ENCODE results near the gene RAB10.
"Not testable (repeated sequence)": the region's sequence is repeated elsewhere in the genome, so short reads cannot be mapped to it uniquely, and the experiment has no call there.

Gene RAB10

DNA sequence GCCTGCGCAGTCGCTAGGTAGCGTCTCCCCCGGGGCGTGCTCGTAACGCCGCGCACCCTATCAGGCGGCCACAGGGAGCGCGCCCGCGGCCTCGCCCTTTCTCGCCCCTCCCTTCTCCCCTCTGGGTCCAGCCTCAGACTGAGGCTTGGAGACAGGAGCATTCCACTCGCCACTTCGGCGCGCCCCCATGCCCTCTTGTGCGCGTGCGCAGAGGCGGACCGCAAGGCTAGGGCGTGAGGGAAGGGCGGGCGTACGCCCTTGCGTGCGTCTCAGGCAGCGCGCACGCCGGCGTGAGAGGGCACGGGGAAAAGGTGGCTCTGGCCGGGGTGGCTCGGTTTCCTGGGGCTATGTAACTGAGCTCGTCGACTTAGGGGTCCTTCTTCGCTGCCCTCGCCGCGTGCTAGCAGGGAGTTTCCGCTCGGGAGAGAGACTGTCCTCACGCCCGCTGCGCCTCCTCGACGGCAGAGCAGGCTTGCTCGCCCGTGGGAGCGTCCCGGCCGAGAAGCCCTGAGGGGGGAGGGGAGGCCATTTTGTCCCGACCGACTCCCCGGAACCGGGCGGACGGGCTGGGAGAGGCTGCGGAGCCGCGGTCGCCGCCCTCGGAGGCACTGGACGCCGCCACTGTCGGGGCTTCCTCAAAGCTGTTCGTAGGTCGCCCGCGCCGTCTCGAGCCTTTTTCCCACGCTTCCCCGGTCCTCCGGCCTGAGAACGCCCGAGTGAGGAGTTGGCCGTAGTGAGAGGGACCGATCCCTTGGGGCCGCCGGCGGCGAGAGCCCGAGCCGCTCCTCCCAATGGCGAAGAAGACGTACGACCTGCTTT lies at the start of gene RAB10:
TSS of gene RAB10 (plus strand) at position 267 of the 819 bp plus-strand sequence. CDS start at position 792, 525 bp downstream.
- peak; percentile 98 for DNase-seq

DNA sequence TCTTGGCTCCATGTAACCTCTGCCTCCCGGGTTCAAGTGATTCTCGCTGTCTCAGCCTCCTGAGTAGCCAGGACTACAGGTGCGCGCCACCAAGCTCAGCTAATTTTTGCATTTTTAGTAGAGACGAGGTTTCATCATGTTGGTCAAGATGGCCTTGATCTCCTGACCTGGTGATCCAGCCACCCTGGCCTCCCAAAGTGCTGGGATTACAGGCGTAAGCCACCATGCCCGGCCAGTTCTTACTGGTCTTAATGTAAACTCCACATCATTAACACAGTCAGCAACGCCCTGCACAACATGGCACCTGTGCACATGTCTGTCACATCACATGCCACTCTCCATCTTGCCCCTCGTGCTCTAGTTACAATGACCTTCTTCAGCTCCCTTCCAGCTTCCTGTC lies 45.8 kb upstream of the RAB10 start:
- no peak for DNase-seq

DNA sequence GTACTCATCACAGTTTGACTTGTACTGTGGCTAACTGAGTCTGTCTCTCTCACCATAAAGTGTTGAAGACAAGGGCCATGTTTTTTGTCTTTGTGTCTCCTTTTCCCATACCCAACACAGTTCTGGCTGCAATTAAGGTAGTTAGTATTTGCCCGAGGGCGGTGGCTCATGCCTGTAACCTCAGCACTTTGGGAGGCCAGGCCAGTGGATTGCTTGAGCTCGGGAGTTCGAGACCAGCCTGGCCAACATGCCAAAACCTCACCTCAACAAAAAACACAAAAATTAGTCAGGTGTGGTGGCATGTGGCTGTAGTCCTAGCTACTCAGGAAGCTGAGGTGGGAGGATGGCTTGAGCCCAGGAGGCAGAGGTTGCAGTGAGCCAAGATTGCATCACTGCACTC lies 44.7 kb upstream of the RAB10 start:
- no peak for DNase-seq

DNA sequence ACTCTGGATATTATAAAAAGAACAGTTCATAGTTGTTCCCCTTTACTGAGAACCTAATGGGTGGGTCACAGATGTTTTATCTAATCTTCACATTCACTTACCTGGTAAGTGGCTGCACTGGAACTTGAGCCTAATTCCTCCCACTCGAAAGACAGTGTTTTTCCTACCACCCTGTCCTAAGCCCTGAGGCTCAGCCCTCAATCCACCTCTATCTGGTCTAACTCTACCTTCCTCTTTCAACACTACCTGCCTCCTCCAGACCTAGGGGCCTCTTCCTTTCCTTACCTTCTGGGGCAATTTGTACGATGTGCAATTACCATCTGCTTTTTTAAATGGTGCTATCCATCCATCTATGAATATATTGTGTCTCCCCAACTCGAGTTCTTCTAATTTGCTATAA lies 41.9 kb upstream of the RAB10 start:
- no peak for DNase-seq

DNA sequence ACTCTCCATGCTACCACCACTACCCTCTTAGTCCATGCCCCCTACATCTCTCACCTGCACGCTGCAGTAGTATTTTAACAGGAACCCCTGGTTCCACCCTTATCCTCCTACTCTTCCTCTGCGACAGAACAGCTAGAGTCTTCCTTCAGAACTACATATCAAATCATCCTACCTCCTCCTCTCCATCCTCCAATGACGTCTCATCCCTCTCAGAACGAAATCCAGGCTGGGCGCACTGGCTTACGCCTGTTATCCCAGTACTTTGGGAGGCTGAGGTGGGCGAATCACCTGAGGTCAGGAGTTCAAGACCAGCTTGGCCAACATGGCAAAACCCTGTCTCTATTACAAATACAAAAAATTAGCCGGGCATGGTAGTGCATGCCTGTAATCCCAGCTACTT lies 41.3 kb upstream of the RAB10 start:
- DNase-seq, result no peak

DNA sequence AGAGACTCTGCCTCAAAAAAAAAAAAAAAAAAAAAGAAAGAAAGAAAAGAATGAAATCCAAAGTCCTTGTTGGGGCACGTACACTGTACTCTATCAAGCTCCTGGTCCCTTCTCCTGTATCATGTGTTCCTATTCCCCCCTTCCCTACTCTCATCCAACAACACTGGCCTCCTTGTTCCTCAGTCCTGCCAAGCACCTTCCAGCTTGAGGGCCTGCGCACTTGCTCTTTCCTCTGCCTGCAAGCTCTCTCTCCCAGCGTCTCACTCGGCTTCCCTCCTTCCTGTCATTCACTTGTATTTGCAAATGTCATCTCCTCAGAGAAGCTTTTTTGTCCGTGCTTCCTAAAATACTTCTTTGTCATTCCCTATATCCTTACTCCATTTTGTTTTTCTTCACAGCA lies 40.8 kb upstream of the RAB10 start:
- no peak for DNase-seq

DNA sequence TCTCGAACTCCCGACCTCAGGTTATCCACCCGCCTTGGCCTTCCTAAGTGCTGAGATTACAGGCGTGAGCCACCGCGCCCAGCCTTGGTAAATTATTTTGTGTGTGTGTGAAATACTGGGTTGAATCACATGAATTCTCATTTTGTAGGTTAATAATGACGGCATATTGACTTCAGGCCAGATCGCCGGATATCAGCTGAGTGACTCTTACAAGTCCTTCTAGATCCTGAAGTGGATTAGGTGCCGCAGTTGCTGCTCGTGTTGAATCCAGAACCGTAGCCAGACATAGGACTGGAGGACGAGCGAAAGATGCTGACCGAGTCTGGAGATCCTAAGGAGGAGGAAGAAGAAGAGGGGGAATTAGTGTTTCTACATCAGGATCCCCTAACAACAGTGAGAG lies 39.4 kb upstream of the RAB10 start:
- no peak for DNase-seq

DNA sequence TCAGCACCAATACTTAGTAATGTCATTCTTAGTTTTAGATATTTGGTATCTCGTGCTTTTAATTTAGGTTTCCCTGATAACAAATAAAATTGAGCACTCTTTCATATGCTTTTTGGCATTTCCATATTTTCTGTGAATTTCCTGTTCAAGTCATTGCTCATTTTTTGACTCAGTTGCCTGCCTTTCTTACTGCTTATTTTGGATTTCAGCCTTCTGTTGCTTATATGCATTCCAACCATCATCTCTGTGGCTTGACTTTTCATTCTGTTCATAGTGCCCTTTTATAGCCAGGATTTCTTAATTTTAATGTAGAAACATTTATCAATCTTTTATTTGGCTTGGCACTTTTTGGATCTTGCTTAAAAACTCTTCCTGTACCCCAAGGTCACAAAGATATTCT lies 37.0 kb upstream of the RAB10 start:
- DNase-seq, result no peak

DNA sequence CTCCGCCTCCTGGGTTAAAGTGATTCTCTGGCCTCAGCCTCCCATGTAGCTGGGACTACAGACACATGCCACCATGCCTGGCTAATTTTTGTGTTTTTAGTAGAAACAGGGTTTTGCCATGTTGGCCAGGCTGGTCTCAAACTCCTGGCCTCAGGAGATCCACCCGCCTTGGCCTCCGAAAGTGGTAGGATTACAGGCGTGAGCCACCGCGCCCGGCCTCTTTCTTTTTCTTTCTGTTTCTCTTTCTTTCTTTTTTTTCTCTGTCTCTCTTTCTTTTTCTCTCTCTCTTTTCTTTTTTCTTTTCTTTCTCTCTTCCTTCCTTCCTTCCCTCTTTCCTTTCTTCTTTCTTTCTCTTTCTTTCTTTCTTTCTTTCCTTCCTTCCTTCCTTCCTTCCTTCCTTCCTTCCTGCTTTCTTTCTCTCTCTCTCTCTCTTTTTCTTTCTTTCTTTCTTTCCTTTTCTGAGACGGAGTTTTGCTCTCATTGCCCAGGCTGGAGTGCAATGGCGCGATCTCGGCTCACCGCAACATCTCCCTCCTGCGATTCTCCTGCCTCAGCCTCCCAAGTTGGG lies 35.0 kb upstream of the RAB10 start:
- DNase-seq, result not testable (repeated sequence)

DNA sequence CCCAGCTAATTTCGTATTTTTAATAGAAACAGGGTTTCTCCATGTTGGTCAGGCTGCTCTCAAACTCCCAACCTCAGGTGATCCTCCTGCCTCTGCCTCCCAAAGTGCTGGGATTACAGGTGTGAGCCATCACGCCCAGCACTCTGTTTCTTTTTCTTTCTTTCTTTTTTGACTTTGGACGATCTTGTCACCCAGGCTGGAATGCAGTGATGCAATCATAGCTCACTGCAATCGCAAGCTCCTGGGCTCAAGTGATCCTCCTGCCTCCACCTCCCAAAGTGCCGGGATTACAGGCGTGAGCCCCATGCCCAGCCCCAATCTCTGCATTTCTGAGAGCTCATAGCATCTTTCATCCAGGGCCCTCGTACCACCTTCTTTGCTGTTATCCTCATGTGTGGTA lies 34.5 kb upstream of the RAB10 start:
- not testable (repeated sequence) for DNase-seq

DNA sequence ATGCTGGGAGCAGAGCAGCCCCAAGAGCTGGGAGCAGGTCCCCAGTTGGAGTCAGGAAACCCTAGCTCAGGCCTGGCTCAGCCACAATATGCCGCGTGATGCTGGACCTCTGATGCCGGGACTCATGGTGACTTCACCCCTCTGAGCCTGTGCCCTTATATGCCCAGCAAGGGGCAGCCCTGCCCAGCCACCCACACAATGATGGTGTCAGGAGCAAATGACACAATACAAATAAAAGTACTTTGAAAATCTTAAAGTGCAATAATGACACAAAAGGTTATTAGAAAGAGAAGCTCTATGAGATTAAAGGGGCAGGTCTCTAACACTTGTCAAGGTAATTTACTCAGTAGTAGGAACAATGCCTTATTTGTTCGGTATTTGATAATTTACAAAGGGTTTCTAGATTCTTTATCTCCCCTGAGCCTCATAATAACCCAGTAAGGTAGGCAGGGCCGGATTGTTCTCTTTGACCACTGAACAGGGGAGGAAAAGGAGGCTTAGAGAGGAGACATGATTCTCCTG lies 33.3 kb upstream of the RAB10 start:
- no peak for DNase-seq

DNA sequence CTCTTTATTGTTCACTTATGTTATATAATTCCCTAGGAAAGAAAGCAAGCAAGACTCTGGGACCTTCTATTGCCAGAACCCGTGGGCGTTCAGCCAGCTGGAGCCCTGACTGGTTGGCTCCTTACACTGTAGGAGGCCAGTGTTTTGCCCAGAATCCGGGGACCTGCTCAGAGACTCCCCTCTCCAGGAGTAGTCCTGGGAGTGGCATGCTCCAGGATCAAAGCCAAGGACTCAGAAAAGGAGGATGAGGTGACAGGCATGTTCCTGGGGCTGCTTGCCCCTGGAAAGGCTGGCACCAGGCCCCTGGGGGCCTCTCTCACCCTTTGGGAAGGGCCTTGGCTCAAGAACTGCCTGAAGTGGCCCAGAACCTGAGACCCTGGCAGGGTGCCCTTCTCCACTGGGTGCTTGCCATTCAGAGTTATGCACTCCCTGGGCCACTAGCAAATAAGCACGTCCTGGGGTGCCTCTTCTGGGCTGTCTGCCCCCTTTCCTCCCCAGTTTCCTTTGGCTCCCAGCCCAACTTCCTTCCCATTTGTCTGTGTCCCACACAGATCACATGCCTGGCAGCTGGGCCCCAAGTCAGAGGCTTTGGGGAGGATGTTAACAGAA lies 32.0 kb upstream of the RAB10 start:
- no peak for DNase-seq

DNA sequence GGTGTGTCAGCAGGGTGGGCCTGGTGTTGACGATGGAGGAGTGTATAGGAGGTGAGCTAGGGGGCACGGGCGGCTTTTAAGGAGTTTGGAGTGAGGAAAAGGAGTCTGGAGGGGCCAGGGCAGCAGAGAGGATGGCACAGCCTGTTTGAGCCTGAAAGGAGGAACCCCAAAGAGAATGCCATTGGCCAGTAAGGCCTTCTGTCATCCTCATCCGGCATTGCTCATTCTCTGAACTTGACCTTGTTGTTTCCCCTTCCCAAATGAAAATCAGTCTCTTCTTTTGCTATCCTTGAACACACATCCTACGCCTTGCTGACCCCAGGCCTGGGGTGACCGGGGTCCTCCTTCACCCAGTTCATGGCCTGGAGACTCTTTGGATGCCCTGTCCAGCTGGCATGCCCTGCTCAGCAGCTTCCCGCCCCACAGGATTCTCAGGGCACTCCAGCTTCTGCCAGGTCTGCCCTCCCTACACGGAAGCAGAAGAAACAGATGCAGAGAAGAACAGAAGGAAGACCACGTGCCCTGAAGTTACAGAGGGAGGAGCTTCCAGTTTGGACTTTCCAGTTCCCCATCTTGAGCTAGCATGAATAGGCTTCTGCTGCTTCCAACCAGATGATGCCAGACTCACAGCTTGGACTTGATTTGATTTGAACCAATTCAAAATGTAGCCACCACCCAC lies 31.1 kb upstream of the RAB10 start:
- DNase-seq, result no peak

DNA sequence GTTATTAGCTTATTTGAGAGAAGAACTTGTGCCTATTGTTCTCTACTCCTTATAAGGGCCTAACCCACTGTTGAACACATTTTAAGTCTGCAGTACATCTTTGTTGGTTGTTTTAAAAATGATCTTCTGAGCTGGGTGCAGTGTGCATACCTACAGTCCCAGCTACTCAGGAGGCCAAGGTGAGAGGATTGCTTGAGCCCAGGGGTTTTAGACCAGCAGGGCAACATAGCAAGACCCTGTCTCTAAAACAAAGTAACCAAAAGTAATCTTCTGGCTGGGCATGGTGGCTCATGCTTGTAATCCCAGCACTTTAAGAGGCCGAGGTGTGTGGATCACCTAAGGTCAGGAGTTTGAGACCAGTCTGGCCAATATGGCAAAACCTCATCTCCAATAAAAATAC lies 25.8 kb upstream of the RAB10 start:
- DNase-seq, result no peak

DNA sequence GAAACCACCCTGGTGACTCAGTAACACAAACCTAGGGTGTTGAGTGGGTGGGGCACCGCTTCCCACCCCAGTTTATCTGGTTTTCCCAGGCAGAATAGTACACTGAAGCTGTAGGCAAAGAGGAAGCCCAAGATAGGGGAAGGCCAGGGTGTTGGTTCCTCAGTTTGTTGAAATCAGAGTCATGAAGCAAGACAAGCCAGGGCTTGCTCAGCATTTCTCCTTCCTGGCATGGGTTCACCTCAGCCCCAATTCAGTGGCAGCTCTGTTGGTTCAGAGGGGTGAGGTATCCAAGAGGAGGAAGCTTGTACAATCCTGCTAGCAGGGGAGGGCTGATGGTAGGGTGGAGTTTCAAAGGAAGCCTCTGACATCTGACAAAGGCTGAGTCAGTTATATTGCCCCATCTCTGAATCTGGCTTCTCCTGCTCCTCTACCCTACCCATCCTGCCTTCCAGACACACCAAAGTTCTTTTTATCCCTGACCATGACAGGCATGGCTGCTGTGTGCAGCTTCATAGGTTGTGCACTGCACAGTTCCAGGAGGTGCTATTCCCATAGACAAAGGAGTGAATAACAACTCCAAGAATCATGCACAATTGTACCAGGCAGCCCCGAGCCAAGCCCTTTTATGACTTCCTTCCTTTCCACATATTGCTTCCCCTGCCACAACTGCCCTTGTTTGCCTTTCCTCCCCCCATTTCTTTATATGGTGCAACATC lies 24.9 kb upstream of the RAB10 start:
- no peak for DNase-seq

DNA sequence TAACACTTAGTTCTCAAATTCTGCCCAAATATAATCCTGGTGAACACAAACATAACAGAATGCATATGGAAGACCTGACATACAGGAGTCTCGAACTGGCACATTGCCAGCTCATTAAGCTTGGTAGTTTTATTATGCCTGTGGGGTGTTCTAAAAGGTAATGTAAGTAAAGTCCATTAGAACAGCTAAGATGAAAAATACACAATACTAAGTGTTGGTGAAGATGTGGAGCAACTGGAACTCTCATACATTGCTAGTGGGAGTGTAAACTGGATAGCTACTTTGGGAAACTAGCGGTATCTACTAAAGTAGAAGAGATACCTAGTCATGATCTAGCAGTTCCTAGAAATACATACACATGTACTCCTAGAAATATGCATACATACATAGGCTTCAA lies 24.3 kb upstream of the RAB10 start:
- no peak for DNase-seq

DNA sequence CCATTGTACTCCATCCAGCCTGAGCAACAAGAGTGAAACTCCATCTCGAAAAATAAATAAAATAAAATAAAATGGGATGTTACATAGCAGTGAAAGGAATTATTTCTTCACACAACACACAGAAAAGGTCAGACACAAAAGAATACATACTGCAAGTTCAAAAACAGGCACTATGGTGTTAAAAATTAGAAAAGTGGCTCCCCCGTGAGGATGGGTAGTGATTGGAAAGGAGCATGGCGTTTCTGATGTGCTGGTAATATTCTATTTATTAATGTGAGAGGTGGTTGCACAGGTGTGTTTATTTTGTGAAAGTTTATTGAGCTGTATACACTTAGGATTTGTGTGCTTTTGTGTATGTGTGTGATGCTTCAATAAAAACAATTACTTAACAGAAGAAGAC lies 22.9 kb upstream of the RAB10 start:
- no peak for DNase-seq

DNA sequence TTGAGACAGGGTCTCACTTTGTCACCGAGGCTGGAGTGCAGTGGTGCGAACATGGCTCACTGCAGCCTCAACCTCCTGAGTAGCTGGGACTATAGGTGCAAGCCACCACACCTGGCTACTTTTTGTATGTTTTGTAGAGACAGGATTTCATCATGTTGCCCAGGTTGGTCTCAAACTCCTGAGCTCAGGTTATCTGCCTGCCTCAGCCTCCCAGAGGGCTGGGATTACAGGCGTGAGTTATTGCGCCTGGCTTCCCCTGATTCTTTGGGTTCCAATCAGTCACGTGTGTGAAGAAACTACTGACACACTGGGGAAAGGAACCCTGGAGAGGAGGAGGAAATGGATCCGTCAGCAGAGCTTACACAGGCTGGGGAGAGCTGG lies 22.3 kb upstream of the RAB10 start:
- no peak for DNase-seq

DNA sequence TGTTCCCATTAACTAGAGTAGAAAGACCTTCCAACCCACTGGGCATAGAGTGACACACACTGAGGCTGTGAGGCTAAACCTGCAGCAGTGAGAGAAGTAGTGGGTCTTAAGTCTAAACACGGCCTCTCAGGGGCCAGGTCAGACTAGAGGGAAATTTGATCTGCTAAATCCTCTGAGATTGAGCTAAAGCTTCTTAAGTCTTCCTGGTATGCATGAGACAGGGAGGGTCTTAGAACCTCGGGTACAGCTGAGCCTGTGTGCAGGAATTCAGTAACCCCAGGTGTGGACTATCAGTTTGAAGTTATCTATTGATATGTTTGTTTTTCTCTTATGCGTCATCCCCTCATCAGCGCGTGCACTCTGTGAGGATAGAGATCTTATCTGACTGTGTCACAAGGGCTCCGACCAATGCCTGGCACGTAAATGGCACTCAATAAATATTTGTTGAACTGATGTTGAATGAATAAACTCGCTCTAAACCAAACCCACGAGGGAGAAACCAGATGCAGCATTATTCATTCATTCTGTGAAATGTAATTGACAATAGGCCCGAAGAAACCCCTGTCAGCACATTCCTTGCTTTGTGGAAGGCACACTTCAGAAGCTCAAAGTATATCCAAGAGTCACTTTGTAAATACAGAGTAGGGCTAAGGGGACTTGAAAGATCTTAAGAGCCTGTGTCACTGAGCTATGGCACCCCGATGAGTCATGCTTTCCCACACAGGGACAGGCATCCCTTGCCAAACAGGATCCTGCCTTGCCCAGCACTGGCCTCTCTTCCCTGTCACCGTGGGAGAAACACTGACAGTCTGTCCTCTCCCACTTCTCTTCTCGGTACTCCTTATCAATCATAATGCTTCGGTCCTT lies 21.7 kb upstream of the RAB10 start:
- no peak for DNase-seq

DNA sequence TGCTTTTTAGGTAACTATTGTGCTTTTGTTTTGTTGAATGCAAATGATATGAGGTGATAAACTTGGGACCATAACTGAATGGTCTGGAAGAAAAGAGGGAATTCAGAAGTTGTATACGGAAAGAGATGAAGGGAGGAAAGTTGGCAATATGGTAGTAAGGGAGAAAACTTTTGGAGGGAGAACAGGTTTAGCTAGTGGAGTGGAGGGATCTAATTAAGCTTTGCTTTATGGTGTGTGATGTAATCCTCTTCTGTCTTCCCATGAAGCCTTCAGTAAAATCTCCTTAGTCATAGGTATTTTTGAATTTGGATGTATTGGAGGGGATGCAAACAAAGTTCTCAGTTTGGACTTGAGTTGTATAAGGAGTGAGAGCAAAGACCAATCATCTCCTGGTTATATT lies 20.2 kb upstream of the RAB10 start:
- DNase-seq, result no peak

DNA sequence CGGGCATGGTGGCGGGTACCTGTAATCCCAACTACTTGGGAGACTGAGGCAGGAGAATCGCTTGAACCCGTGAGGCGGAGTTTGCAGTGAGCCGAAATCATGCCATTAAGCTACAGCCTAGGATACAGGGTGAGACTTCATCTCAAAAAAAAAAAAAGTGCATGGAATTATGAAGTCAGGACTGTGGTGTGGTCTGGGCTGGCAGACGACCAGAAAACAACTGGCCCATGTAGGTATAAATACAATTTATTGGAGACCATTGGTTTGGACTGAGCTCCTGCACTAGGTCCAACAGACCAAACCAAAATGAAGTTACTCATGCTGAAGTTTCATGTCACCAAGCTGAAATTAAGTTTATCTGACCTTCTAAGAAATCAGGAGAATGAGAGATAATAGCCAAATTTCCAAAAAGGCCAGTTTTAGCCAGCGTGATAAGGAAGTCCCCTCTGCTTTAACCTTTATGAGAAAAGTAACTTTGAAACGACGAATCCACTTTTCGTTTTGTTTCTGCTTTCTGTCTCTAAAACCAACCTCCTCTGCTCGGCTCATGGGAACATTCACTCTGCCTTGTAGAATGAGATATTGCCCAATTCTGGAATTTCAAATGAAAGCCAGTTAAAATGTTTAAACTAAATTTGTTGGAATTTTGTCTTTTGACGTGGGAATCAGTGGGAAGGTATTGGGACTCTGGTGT lies 17.7 kb upstream of the RAB10 start:
- DNase-seq, result no peak

All from stimulated activated CD4-positive, alpha-beta T cell treated with anti-CD3 and anti-CD28 coated beads, Interleukin-12 subunit alpha, Interleukin-12 subunit beta, amount 100 ng/mL, for 4 hours (primary cell).